Stimulated activated CD4-positive, alpha-beta T cell treated with anti-CD3 and anti-CD28 coated beads, Interleukin-12 subunit alpha, Interleukin-12 subunit beta, amount 100 ng/mL, for 24 hours (primary cell): ENCODE measurements around the gene DHRS1.

ENCODE experiments used
- DNase-seq, 2 experiments: peaks; one replicate each; pipeline ENCODE4 v3.0.0-alpha.2; 2020; ENCODE audit warnings: low read depth in 2 of 2

DHRS1 gene

DNA sequence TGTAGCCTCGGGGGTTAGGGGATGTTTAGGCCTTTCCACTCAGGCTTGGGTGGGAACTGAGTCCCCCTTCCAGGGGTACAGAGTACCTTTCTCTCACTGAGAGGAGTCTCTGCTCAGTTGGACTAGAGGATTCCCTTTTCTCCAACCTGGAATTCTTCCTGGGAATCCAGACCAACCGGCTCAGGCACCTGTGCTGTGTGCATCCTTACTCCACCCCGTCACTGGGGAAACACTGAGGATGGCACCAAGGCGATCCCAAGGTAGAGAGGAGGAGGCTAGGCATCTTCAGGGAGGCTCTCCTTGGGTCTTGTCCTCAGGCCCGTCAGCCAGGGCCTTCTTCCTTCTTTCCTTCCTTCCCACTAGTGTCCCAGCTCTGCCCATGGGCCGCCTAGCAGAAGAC lies 35.7 kb downstream of the DHRS1 start:
- DNase-seq = no peak

DNA sequence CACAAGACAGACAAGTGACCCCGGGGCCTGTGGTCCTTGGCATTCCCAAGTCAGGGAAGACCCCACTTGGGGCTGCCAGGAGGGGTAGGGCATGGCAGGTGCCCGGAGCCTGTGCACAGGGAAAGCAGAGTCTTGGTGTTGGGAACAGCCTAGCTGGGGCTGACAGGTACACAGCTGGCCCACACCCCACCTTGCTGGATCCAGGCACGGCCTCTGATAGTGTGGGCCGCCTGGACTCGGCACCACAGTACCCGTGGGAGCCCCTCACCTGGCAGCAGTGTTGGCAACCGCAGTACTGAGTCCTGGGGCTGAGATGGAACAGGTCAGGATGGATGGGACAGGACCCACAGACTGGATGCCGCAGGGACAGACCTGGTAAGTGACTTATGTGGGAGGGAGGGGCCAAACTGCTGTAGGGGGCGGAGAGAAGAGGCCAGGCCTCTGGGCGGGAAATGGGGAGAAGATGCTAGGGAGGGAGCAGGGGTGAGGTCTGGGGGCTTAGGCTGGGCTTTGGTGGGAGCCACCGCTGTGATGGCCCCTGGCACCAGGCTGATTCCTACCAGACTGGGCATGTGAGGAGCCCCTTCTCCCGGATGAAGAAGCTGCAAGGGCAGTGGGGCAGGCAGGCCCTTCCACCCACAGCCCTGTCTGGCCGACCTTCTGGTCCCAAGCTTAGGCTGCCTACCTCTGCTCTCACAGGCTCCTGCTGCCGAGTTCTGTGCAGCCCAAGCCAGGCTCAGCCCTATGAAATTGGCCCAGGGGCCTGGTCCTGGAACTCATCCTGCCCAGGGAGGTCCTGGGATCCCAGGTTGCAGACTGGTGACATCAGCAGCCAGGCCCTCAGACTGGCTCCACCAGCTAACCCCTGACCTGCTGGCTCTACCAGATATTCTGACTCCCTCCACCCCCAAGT lies 36.5 kb downstream of the DHRS1 start, which contains the start of gene TGM1:
TGM1 (minus strand) TSS at position 357 of the 913 bp plus-strand sequence. CDS start 825 bp downstream, outside the sequence.
- no peak for DNase-seq

DNA sequence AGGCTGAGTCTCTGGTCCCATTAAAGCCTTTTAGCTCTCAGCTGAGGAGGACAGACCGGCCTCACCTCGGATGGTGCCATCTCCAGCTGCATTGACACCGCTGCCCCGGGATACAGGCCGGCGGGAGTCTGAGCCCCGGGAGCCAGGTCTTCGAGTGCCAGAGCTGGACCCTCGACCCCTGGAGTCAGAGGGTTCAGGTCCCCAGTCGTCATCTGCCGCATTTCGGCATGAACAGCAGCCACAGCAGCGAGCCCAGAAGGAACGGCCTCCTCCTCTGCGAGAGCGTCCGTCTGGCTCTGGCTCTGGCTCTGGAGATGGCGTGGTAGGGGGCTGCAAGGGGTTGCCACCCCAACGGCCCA lies 37.6 kb downstream of the DHRS1 start:
- no peak for DNase-seq

DNA sequence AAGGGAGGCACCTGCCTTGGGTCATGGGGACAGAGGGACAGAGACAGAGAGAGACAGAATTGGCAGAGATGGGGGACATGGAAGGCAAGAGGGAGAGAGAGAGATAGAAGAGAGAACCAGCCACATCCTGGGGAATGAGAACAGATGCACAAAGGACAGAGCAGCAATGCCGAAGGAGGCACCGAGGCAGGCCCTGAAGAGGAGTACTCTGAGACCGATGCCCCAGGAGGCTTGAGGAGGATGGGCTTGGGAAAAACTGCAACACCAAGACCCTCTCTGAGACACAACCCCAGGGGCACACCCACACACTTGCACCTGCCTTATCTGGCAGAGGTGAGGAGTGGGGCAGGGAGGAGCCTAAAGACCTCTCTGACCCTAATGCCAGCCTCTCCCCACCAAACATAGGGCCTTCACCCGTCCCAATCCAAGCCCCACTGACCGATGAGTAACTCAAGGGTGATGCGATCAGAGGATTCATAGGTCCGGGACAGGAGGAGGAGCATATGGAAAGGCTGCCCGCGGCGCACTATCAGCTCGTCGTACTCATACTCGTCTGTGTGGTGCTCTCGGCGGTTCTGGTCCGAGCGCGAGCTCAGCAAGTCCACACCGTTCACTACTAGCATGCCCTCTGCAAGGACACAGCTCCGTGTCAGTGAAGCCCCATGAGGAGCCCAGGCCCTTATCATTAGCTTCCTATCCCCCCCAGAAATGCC lies 38.2 kb downstream of the DHRS1 start:
- no peak for DNase-seq

DNA sequence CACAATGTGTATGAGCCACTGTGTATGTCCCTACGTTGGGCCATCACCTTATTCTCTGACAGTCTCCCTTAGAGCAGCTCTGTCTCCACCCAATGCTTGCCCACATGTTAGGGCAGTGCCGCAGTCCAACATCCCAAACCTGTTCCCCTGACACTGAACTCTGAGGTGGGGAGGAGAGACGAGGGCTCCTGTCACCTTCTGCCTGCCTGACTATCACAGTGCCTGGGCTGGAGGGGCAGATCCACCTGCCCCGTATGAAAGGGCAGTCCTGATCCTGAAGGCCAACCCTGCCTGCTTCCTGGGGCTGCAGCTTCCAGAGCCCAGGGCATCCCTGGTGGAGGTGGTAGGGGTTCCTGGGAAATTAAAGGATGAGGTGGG lies 38.8 kb downstream of the DHRS1 start:
- no peak for DNase-seq

DNA sequence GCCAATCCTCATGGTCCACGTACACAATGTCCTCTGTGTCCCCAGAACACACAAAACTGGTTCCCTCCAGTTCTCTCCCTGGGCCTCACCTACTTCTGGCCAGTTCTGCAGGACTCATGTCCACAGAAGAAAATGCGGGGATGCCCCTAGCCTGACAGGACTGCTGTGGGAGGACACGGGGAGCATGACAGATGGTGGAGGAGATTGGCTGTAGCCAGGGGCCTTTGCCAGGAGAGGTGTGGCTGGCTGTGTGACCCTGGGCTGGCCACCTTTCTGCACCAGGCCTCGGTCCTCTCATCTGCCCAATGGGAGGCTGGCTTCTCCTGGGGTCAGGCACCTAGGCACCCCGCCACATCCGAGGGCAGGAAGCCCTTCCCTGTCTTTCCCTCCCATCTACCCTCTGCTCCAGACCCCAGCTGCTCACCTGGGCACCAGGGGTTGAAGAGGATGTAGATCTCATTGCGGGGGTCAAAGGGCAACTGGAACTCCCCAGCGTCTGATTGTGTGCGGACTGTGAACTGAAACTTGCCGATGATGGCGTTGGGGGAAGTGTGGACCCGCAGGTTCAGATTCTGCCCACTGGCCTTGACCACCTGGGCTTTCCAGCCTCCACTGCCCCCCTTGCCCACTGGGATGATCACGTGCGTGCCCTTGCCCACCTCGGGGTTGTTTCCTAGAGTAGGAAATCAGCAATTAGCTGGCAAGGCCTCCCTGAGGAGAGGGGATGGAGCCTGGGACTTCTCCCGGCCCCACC lies 39.4 kb downstream of the DHRS1 start:
- no peak for DNase-seq

DNA sequence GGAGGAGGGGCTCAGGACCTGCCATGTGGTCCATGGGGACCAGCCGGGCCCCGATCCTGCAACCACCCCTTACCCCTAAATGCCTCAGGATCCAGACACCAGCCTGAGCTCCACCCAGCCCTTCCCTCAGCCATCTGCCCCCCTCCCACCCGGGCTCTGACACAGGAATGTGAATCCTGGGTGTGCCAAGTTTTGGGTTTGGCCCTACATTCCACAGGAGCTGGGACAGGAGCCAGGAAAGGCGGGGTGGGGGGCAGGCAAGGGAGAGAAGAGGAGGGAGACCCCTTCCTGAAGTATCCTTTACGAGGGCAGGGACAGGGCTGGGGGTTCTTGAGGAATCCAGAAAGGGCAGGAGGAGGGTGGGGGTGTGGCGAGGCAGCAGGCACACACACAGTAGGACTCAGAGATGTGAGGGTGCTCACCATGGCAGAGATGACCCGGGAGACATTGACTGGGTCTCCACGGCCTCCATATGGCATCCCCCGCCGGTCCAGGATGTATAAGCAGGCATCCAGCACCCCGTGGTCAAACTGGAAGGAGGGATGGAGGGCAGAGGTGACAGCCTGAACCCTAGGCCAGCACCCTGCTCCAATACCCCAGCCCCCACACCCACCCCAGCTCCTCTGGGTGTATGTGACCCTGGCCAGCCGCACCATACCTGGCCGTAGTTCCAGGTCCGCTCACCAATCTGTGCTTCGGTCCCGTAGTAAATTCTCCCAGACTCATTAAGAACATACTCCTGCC lies 40.1 kb downstream of the DHRS1 start:
- no peak for DNase-seq

DNA sequence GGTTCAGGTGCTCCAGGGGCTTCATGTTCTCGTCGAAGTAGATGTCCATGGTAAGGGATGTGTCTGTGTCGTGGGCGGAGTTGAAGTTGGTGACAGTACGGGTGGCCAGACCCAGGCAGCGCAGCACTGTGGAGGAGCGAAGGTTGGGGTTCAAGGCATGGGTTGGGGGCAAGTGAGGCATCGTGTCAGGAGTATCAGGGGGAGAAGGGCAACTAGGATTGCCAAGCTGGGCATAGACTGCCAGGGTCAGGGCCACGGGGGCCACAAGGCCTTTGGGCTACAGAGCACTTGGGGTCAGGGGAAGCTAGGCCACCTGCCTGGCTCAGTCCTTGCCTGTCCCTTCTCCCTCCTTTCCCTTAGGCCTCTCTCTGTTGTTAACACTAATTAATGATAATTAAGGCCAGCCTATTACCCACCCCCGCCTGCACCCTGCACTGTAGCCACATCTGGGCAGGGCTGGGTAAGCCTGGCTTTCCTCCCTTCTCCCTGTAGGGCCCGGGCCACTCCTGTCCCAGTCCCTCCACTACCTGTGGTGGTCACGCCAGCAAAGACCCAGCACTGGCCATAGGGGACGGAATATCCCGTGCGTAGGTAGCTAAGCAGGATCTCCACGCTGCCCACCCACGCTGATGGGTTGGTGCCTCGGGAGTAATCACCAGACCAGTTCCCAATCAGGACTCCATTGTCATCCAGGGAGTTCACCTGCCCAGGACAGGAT lies 40.9 kb downstream of the DHRS1 start:
- DNase-seq = no peak

DNA sequence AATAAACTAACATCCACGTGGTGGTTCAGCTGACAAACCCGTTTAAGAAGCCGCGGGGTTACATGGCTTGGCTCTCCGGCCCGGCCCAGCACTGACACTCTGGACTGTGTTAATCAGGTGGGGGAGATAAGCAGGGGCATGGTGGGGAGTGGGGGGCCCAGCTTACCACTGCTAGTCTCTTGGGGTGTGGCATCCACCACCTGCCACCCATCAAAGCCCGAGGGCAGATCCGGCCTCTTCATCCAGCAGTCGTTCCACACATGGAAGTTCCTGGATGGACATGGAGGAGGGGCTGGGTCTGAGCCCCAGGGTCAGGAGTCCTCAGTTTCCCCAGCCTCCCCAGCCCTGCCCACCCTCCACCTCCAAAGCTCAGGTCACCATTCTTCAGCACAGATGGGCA lies 41.5 kb downstream of the DHRS1 start:
- no peak for DNase-seq

DNA sequence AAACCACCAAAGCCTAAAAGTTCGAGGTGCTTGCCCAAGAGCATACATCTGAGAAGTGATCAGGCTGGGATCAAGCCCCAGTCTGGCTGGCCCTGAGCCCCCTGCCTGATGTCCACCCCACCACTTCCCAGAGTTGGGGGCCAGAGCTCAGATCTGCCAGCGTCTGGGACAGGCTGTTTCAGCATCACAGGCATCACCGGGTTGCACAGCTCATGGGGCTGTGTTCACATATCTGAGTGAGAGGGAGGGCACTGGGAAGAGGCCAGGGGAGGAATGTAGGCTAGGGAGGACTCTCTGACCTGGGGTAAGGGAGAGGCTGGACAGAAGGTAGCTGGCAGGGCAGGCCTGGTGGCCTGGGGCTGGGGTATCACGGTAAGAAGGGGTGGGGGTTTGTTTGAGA lies 42.6 kb downstream of the DHRS1 start:
- DNase-seq = no peak

DNA sequence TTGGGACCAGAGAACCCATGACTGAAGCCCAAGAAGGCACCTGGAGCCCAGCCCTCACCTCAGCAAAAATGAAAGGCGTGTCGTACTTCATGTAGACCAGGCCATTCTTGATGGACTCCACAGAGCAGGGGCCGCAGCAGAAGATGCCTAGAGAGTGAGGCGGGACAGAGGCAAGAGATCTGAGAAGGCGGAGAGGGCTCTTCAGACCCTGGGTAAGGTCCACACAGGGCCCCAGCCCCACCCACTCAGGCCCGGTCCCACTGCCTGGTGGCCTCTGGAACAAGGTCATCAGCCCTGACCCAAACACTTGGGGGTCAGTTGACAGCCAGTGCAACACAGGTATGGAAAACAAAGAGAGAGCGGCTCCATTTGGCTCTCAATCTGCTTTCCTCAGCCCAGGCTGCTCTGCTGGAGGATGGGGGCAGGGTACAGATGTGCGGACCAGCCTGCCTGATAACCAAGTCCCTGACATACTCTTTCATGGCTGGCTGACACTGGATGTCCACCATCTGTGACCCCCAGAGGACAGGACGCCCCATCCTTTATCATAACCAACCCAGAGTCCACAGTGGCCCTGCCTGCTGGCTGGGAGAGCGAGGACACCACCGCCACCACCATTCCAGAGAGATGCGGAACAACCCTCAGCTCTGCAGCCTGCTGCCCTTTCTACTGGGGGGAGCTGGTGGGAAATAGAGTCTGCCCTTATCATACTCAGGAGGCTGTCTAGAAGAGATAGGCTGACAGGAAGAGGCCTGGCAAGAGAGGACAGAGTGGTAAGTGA lies 43.5 kb downstream of the DHRS1 start:
- no peak for DNase-seq

DNA sequence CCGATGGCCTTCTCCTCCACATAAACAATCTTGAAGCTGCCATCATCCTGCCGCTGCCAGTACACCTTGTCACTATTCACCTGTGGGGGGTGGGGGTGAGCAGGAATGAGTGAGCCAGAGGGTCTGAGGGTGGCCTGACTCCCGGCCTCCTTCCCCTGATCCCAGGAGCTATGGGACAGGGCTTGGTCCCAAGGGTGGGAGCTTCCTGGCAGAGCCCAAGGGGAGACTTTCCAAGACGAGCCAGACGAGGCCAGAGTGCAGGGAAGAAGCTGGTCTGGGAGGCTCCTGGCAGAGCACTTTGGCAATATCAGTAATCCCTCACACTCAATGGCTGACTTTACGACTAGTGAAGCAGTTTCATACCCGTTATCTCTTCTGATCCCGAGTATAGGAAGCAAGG lies 44.1 kb downstream of the DHRS1 start:
- no peak for DNase-seq

DNA sequence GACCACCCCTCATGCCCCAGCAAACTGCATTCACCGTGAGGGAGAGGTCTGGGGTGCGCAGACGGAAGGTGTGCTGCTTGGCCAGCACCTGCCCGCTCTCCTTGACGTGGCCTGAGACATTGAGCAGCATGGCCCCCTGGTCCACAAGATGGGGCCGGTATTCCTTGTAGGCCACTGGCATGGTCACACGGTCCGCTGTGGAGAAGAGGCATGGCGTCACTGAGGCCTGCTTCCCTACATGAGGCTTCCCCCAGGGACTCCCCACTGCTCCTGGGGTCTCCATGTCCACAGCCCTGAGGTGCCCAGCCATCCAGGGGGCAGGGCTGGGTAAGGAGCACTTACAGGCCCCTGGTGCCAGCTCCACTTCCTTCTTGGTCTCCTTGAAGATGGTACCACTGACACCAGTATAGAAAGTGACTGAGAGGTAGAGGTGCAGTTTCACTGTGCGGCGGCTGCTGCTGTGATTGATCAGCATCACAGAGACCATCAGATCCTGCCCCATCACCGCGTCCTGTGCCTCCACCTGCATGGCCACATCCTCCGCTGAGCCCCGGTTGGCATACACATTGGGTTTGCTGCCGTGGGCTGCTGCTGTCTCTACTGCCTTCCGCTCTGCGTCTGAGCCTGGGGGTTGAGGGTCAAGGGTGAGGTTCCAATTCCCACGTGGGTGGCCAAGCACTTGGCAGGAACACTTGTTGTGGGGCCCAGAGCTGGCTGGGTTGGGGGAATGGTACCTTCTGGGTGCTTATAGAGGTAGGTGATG lies 44.8 kb downstream of the DHRS1 start:
- no peak for DNase-seq

DNA sequence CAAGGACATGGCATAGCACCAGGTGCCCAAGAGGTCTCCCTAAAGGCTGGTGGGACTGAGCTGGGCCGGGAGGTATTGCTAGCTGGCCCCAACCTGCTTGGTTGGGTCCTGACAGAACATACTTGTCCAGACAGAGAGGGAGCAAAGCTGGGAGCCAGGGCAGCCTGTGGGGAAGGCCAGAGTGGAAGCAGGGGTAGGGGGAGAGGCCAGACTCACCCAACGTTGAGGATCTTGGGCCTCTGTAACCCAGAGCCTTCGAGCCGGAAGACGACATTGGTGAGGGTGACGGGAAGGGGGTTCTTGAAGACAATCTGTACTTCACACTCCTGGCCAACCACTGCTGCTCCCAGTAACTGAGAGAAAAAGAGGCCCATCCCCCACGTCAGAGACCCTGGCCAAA lies 45.6 kb downstream of the DHRS1 start:
- no peak for DNase-seq

DNA sequence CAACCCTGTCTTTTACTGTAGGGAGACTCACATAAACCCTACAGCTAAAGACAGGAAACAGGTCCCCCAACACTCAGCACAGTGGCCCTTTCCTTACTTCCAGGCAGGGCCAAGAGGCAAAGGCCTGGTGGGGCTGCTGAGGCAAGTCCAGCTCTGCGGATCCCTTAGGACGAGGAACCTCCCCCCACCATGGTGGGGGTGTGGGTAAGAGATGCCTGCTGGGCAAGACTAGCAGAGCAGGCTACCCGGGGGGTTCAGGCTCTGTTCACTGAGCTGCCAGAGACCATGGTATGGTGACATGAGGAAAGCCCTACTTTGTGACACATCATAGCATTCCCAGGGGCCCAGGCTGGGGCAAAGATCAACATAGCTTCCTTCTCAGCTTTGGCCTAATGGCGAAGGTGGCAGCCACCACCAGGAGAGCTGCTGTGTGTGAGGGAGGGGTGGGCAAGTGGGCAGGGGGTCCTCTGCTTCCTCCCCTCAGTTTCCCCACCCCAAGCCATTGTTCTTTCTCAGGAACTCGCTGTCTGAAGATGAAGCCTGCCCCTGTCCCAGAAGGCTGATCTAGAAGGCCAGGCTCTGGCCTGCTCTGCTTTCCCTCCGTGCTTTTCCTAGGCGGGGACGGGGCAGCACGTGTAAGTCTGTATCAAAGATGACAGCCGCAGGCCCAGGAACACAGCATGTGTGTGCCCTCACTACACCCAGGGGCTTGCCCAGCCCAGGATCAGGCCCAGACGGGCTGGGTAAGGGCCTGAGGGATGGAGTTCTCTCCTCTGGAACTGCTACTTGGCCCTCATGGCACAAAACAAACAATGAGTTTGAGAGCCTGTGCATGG lies 47.1 kb downstream of the DHRS1 start:
- no peak for DNase-seq

DNA sequence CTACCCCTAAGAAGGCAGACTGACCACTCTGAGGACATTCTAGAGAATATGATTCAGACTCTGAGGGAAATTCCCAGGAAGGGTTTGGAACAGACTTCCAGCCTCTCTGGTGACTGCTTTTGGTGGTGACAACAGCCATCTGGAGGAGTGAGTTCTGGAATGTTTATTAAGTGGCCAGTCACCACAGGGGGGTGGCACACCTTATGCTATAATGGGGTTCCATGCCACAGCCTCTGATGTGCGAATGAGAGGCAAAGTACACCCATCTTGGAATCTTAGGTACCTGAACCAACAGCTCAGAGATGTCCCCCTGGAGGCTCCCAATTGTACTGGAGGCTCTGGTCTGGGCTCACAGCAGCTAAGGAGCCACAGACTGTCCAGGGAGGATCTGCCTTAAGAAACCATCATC lies 47.7 kb downstream of the DHRS1 start:
- no peak for DNase-seq

DNA sequence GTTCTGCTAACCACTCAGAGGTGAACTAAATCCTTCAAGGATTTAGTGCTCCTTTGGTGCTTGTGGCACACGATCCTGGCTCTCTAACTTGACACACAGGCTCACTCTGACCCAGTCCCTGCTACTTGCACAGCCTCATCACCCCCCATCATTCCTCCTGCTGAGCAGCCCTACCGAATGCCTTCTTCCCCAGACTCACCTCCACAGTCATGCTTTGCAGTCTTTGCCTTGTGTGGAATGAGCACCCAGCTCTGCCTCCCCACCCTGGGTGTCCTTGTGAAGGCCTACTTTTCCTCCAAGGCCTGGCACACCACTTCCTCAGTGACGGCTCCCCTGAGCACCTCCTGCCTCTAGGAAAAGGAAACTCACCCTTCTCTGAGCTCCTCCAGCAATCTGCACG lies 49.2 kb downstream of the DHRS1 start:
- no peak for DNase-seq

DNA sequence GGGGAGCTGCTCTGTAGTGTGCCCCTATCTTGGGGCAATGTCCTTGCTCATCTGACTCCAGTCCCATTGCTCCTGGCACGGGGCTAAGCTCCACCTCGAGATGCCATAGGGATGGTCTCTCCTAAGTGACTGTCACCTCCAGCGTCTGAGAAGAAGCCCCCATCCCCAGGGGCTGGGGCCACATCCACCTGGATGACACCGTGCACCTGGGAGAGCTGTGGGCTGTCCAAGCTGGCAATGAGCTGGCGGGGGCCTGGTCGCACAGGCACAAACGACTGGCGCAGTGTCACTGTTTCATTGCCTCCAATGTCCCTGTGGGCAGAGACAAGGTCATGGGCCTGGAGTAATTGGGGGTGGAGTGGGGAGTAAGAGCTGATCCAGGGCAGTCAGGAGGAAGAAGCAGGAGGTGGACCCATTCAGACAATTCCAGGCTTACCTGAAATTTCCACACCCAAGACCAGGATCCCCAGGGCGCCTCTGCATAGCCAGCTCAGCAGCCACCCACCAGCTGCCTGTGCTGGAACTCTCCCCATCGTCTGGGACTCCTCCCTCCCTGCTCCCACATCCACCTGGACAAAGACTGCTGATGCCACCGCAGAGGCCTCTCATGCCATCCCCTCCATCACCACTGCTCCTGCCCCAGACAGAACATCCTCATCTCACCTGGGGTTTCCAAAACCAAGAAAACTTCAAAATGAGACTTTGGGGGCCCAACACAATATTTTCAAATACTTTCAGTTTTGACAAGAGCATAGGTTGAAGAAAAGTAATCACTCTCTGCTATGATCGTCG lies 50.2 kb downstream of the DHRS1 start:
- no peak for DNase-seq
